ENCODE measurements around the gene DLGAP4.

DNA sequence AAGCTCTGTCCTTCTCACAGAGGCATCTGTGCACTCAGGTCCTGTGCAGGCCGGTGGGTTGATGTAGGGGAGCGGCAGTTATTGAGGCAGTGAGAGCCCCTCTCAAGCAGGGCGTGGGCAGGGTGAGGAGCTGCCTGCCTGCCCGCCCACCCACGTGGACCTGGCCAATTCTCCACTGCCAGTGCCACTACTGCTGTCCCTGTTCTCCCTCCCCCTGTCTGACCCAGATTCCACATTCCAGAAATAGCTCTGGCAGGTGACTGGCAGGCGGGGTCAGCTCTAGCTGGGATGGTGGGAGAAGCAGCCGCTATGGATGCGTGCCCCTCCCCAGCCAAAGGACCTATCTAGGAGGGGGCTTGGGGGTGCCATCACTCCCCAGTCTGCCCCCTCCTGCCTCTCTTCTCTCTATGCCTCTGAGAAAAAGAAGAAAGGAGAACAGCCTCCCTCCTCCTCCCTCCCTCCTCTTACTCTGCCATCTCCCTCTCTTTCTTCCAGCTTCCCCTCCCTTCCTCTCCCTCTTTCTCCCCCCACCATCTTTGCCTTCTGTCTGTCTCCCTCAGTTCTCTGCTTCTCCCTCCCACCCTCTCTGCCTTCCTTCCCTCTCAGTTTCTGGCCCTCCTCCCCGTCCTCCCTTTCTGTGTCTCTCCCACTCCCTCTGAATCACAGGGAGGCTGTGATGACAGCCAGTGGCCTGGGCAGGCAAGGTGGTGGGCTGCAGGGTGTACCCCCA, 148.7 kb downstream of the DLGAP4 start:
- TF ChIP-seq EZH2 (IDR thresholded peaks at IDR 0.05; ENCODE audit: borderline replicate concordance, low read length), result no peak
- TF ChIP-seq, protein P1, sequence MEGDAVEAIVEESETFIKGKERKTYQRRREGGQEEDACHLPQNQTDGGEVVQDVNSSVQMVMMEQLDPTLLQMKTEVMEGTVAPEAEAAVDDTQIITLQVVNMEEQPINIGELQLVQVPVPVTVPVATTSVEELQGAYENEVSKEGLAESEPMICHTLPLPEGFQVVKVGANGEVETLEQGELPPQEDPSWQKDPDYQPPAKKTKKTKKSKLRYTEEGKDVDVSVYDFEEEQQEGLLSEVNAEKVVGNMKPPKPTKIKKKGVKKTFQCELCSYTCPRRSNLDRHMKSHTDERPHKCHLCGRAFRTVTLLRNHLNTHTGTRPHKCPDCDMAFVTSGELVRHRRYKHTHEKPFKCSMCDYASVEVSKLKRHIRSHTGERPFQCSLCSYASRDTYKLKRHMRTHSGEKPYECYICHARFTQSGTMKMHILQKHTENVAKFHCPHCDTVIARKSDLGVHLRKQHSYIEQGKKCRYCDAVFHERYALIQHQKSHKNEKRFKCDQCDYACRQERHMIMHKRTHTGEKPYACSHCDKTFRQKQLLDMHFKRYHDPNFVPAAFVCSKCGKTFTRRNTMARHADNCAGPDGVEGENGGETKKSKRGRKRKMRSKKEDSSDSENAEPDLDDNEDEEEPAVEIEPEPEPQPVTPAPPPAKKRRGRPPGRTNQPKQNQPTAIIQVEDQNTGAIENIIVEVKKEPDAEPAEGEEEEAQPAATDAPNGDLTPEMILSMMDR (conservative IDR thresholded peaks at IDR 0.05 in 1 of 2, IDR thresholded peaks at IDR 0.05 in 1 of 2; ENCODE audit: extremely low read depth in 1 of 2, insufficient read depth in 1 of 2, low read depth in 1 of 2, low read length in 2 of 2), result no peak
